Sigmoid colon (tissue), 7 donors: ENCODE data around the gene ASB2. TPM values are rescaled to one million over a fixed set of nuclear protein-coding genes. Genes with fewer than 3 reads are reported as not detected.

ENCODE experiments used
- DNase-seq: peaks from one replicate; pipeline ENCODE4 v3.0.0-alpha.2; 2019
- H3K27ac ChIP-seq, 4 donors: fragments of 200-600 bp; sonication (generic); one replicate each; pipeline ENCODE4 v1.5.1; 2016 to 2019; ENCODE audit warnings: mild to moderate bottlenecking in 1 of 4
- H3K27me3 ChIP-seq, 3 donors: fragments of 200-600 bp; sonication (generic); one replicate each; pipeline ENCODE4 v1.5.1; 2019; ENCODE audit warnings: mild to moderate bottlenecking in 1 of 3
- H3K36me3 ChIP-seq, 4 donors: fragments of 200-600 bp; sonication (generic); one replicate each; pipeline ENCODE4 v1.5.1; 2016 to 2019
- H3K4me1 ChIP-seq, 4 donors: fragments of 200-600 bp; sonication (generic); one replicate each; pipeline ENCODE4 v1.5.1; 2017 to 2019
- H3K4me3 ChIP-seq, 4 donors: fragments of 200-600 bp; sonication (generic); one replicate each; pipeline ENCODE4 v1.5.1; 2017 to 2019; ENCODE audit warnings: mild to moderate bottlenecking in 2 of 4, moderate library complexity in 1 of 4
- H3K9me3 ChIP-seq, 4 donors: fragments of 200-600 bp in 3 of 4; sonication (generic) in 3 of 4; one replicate each; pipeline versions ENCODE4 v1.5.1 to v1.6.1; 2013 to 2019
- CTCF ChIP-seq, 4 experiments: fragments of 450-650 bp in 3 of 4; fragments of 200-600 bp in 1 of 4; IDR thresholded peaks; one replicate each; pipeline ENCODE4 v1.5.1; 2016 to 2019; ENCODE audit warnings: antibody characterized with exemption in 4 of 4, mild to moderate bottlenecking in 3 of 4, moderate library complexity in 2 of 4
- EP300 ChIP-seq, 4 donors: sonication (generic); formaldehyde crosslinking; IDR thresholded peaks; one replicate each; pipeline ENCODE4 v1.6.1; 2017; ENCODE audit warnings: antibody characterized with exemption in 4 of 4
- POLR2A ChIP-seq, 2 donors: fragments of 450-650 bp; IDR thresholded peaks; one replicate each; pipeline ENCODE4 v1.6.1; 2016; ENCODE audit warnings: antibody characterized with exemption in 2 of 2, mild to moderate bottlenecking in 2 of 2, moderate library complexity in 2 of 2
- POLR2AphosphoS5 ChIP-seq, 4 donors: sonication (generic); formaldehyde crosslinking; IDR thresholded peaks; one replicate each; pipeline ENCODE4 v1.6.1; 2017; ENCODE audit warnings: antibody characterized with exemption in 4 of 4
- WGBS, 2 donors: extraction: QIAGEN DNeasy Blood & Tissue Kit; methylation state at CpG; one replicate each; pipeline ENCODE4 v1.1.7; 2013; 5-methylcytosine and 5-hydroxymethylcytosine counted together
- intact Hi-C: fragments of 100-400 bp; cut with DNase I; formaldehyde crosslinking; loops from one replicate; pipeline ENCODE4 v1.15.1; 2023
- polyA plus RNA-seq, 3 donors: library from polyadenylated mRNA; stranded (reverse); fragments of 200-250 nt; gene quantifications; one replicate each; pipeline ENCODE4 v1.2.3, GENCODE V29; 2013
- total RNA-seq, 4 donors: library from RNA; depleted of rRNA; stranded (reverse); fragments of >200 nt; gene quantifications; one replicate each; pipeline ENCODE4 v1.1.0, GENCODE V29; 2016
- donor health status: healthy with polysubstance abuse.
- donor health status: Bipolar disorder and iron deficiency.
- donor health status: healthy.

The ASB2 gene
- total and polyA plus RNA-seq, 7 donors, result 1.2 to 178 (median 117) TPM

- Histone ChIP-seq H3K4me3 (no peak overlapping the region), H3K9me3 (no peaks in the 10 kb centered on the region), H3K27me3 (no peaks in the 10 kb centered on the region), H3K27ac (no peak overlapping the region), H3K4me1 (peaks cover 0 to 16% (median 7%) of the 10 kb centered on the region in 4 donors), H3K36me3 (no peaks in the 10 kb centered on the region)
- 64 to 78% methylated on average over 5 of the region's 5 CpGs for WGBS, 2 donors
- TF ChIP-seq POLR2A (IDR thresholded peaks at IDR 0.05) (no peak), EP300 (IDR thresholded peaks at IDR 0.05) (no peak), POLR2AphosphoS5 (IDR thresholded peaks at IDR 0.05) (no peak), CTCF (IDR thresholded peaks at IDR 0.05) (no peak)
- DNase-seq, result no peak
- intact Hi-C loops, result loop anchor here (5.0 kb wide), 1 partner anchor 105 kb away; the partner anchor contains the start of gene PRIMA1
These were observed 83.9 kb downstream of the ASB2 start for GRCh38 chr14:93892505-93892839.

GRCh38 chr14:93891756-93892504, 84.4 kb downstream of the ASB2 start:
- DNase-seq, result no peak
- no peaks in the 10 kb centered on the region for H3K27me3 ChIP-seq
- no peak overlapping the region for H3K4me3 ChIP-seq
- H3K4me1 ChIP-seq, result peaks cover 0 to 16% (median 7%) of the 10 kb centered on the region in 4 donors
- H3K27ac ChIP-seq, result no peak overlapping the region
- H3K9me3 ChIP-seq, result no peaks in the 10 kb centered on the region
- H3K36me3 ChIP-seq, result no peaks in the 10 kb centered on the region
- intact Hi-C loops, result loop anchor here (5.0 kb wide), 1 partner anchor 105 kb away; the partner anchor contains the start of gene PRIMA1
- 49 to 72% methylated on average over 15 of the region's 15 CpGs for WGBS, 2 donors
- no peak for TF ChIP-seq POLR2A (IDR thresholded peaks at IDR 0.05)
- no peak for TF ChIP-seq POLR2AphosphoS5 (IDR thresholded peaks at IDR 0.05)
- no peak for TF ChIP-seq EP300 (IDR thresholded peaks at IDR 0.05)
- no peak for TF ChIP-seq CTCF (IDR thresholded peaks at IDR 0.05)

- Histone ChIP-seq H3K9me3 (peaks cover 0 to 1% (median 0%) of the 10 kb centered on the region in 4 donors), H3K4me3 (no peak overlapping the region), H3K27me3 (no peaks in the 10 kb centered on the region), H3K36me3 (no peaks in the 10 kb centered on the region), H3K4me1 (peaks cover 0 to 16% (median 7%) of the 10 kb centered on the region in 4 donors), H3K27ac (no peak overlapping the region)
- intact Hi-C loops, result loop anchor here (5.0 kb wide), 1 partner anchor 103 kb away; the partner anchor contains the start of gene PRIMA1
- TF ChIP-seq POLR2AphosphoS5 (IDR thresholded peaks at IDR 0.05), result no peak
- no peak for TF ChIP-seq CTCF (IDR thresholded peaks at IDR 0.05)
- TF ChIP-seq EP300 (IDR thresholded peaks at IDR 0.05), result no peak
- no peak for DNase-seq
- WGBS, 2 donors, result 68 to 76% methylated on average over 9 of the region's 9 CpGs
These were observed 86.5 kb downstream of the ASB2 start for GRCh38 chr14:93889739-93890483.

GRCh38 chr14:93888995-93889394, 87.4 kb downstream of the ASB2 start:
- no peak for TF ChIP-seq POLR2AphosphoS5 (IDR thresholded peaks at IDR 0.05)
- TF ChIP-seq CTCF (IDR thresholded peaks at IDR 0.05), result no peak
- TF ChIP-seq EP300 (IDR thresholded peaks at IDR 0.05), result no peak
- no peak for TF ChIP-seq POLR2A (IDR thresholded peaks at IDR 0.05)
- no peak for DNase-seq

More at GRCh38 chr14:93888995-93889394, 87.4 kb downstream of the ASB2 start:
- peaks cover 0 to 1% (median 0%) of the 10 kb centered on the region in 4 donors for H3K9me3 ChIP-seq
- no peak overlapping the region for H3K4me3 ChIP-seq
- H3K36me3 ChIP-seq, result no peaks in the 10 kb centered on the region
- no peaks in the 10 kb centered on the region for H3K27me3 ChIP-seq
- no peak overlapping the region for H3K27ac ChIP-seq
- intact Hi-C loops, result no loop called here
- peaks cover 0 to 15% (median 7%) of the 10 kb centered on the region in 4 donors for H3K4me1 ChIP-seq
- 42 to 70% methylated on average over 12 of the region's 12 CpGs for WGBS, 2 donors
